Panc1 (cell line): ENCODE measurements around the gene CTRB1. TPM values are rescaled to one million over a fixed set of nuclear protein-coding genes. Genes with fewer than 3 reads are reported as not detected.

Experiments
- ATAC-seq: fragments of 200-7000 bp; cut with Tn5 transposase; 2 replicates; pipeline ENCODE4 v1.9.1; 2020; ENCODE audit warnings: mild to moderate bottlenecking, moderate library complexity
- BruUV-seq: library from RNA; stranded (reverse); fragments of 400-500 nt; replicated peaks from 2 replicates; lab custom pipeline; 2021; lab: Mats Ljungman, UMichigan
- CTCF ChIA-PET: fragments of 300-600 bp; sonication (Branson Sonifier 250); formaldehyde crosslinking; loops from one replicate; lab custom pipeline; 2022; ENCODE audit warnings: antibody characterized with exemption; lab: Charles Lee
- POLR2A ChIA-PET: fragments of 300-600 bp; sonication (Branson Sonifier 250); formaldehyde crosslinking; loops from one replicate; lab custom pipeline; 2022; ENCODE audit warnings: antibody characterized with exemption; lab: Charles Lee
- DNase-seq: peaks from one replicate; pipeline ENCODE4 v3.0.0-alpha.2; 2010; ENCODE audit warnings: low read depth, low spot score
- H3K27ac ChIP-seq: 2 replicates; pipeline ENCODE4 v1.5.1; 2011; ENCODE audit warnings: mild to moderate bottlenecking, low read length, inconsistent platforms
- H3K27me3 ChIP-seq: fragments of 200-500 bp; sonication (Bioruptor generic); 2 replicates; pipeline ENCODE4 v1.6.0; 2014; ENCODE audit warnings: low read length, inconsistent platforms; ENCODE audit not compliant: control insufficient read depth, insufficient read depth
- H3K36me3 ChIP-seq: fragments of 200-500 bp; sonication (Bioruptor generic); 2 replicates; pipeline ENCODE4 v1.5.1; 2014; ENCODE audit warnings: inconsistent platforms, mild to moderate bottlenecking, low read length, moderate library complexity; ENCODE audit not compliant: control insufficient read depth, insufficient read depth
- H3K4me1 ChIP-seq: 2 replicates; pipeline ENCODE4 v1.5.1; 2011; ENCODE audit warnings: inconsistent platforms, mild to moderate bottlenecking, low read length, moderate library complexity; ENCODE audit not compliant: control insufficient read depth, insufficient read depth
- H3K4me3 ChIP-seq, 2 experiments: 2 replicates each; pipeline ENCODE4 v1.5.1; 2011 to 2012; ENCODE audit warnings: low read depth in 2 of 2, low read length in 2 of 2, mild to moderate bottlenecking in 2 of 2, inconsistent platforms in 1 of 2, moderate library complexity in 1 of 2
- H3K9me3 ChIP-seq: fragments of 200-500 bp; sonication (Bioruptor generic); 2 replicates; pipeline ENCODE4 v1.5.1; 2014; ENCODE audit warnings: low read depth, mild to moderate bottlenecking, inconsistent platforms, low read length, moderate library complexity; ENCODE audit not compliant: control insufficient read depth, insufficient read depth
- CTCF ChIP-seq: fragments of 450-650 bp; IDR thresholded peaks from 2 replicates; pipeline ENCODE4 v1.5.1; 2017; ENCODE audit warnings: mild to moderate bottlenecking
- POLR2AphosphoS5 ChIP-seq: IDR thresholded peaks from 2 replicates; pipeline ENCODE4 v1.6.1; 2012; ENCODE audit warnings: mild to moderate bottlenecking, low read depth, low read length, moderate library complexity
- REST ChIP-seq, 2 experiments: IDR thresholded peaks; 2 replicates each; pipeline ENCODE4 v1.6.1; 2011 to 2012; ENCODE audit warnings: low read depth in 2 of 2, control low read depth in 1 of 2, low read length in 1 of 2, mild to moderate bottlenecking in 1 of 2, moderate library complexity in 1 of 2; ENCODE audit not compliant: insufficient read depth in 1 of 2
- SIN3A ChIP-seq: IDR thresholded peaks from 2 replicates; pipeline ENCODE4 v1.6.1; 2012; ENCODE audit warnings: low read depth, mild to moderate bottlenecking, low read length, moderate library complexity, borderline replicate concordance; ENCODE audit not compliant: insufficient read depth
- TCF7L2 ChIP-seq: IDR thresholded peaks from 2 replicates; pipeline ENCODE4 v1.6.1; 2011; ENCODE audit warnings: mild to moderate bottlenecking, low read depth, low read length, inconsistent platforms
- in situ Hi-C: cut with HindIII; loops from 2 replicates; pipeline ENCODE4 v1.10.0; 2016; ENCODE audit warnings: low sequenced_read_pairs, low pct_unique_long_range_greater_than_20kb
- intact Hi-C: fragments of 100-400 bp; cut with micrococcal nuclease; formaldehyde crosslinking; loops from one replicate; pipeline ENCODE4 v1.10.0; 2022; ENCODE audit not compliant: unreplicated experiment
- total RNA-seq: library from RNA; stranded (reverse); gene quantifications from one replicate; pipeline ENCODE4 v1.2.1, GENCODE V29; 2021; ENCODE audit not compliant: unreplicated experiment

CTRB1 gene
- total RNA-seq, 1 experiment from 2014 or later: 2.7 TPM

- DNase-seq: no peak
- H3K27me3 ChIP-seq: no peaks in the 10 kb centered on the region
- no TSS peak for BruUV-seq
- H3K4me1 ChIP-seq: peaks cover 59% of the 10 kb centered on the region
- POLR2A ChIA-PET: no interaction called here
- CTCF ChIA-PET: no interaction called here
- in situ Hi-C loops: no loop called here
- H3K27ac ChIP-seq: peak overlapping the region; percentile 54; the same call in 1 of the 2 replicates
- no peaks in the 10 kb centered on the region for H3K36me3 ChIP-seq
- intact Hi-C loops: no loop called here
- no peak for ATAC-seq
- H3K9me3 ChIP-seq: no peaks in the 10 kb centered on the region
- H3K4me3 ChIP-seq: no peak overlapping the region
- TF ChIP-seq POLR2AphosphoS5: no peak
- no peak for TF ChIP-seq SIN3A
- TF ChIP-seq REST (IDR thresholded peaks at IDR 0.05; ENCODE audit: insufficient read depth in 1 of 2, low read depth in 2 of 2, low read length in 1 of 2): no peak
- TF ChIP-seq CTCF: no peak
- TF ChIP-seq TCF7L2: no peak
These were observed 37.3 kb downstream of the CTRB1 start for GRCh38 chr16:75256059-75256571.

GRCh38 chr16:75256696-75257343 is 38.0 kb downstream of the CTRB1 start:
- Histone ChIP-seq H3K27me3 (no peaks in the 10 kb centered on the region), H3K27ac (peak overlapping the region; percentile 54; the same call in 1 of the 2 replicates), H3K9me3 (no peaks in the 10 kb centered on the region), H3K36me3 (no peaks in the 10 kb centered on the region), H3K4me1 (peaks cover 63% of the 10 kb centered on the region), H3K4me3 (no peak overlapping the region)
- in situ Hi-C loops (no loop called here), intact Hi-C loops (no loop called here)
- BruUV-seq: no TSS peak
- DNase-seq (no peak), ATAC-seq (no peak)
- ChIA-PET POLR2A (no interaction called here), CTCF (no interaction called here)
- TF ChIP-seq REST (IDR thresholded peaks at IDR 0.05; ENCODE audit: insufficient read depth in 1 of 2, low read depth in 2 of 2, low read length in 1 of 2) (no peak), SIN3A (no peak), TCF7L2 (no peak), POLR2AphosphoS5 (no peak), CTCF (no peak)
